ENCODE data around the gene VASN. TPM values are rescaled to one million over a fixed set of nuclear protein-coding genes. Genes with fewer than 3 reads are reported as not detected.
A peak's percentile ranks its signal among the peaks of the same experiment; 100 is the strongest.
"Not testable (repeated sequence)": the region's sequence is repeated elsewhere in the genome, so short reads cannot be mapped to it uniquely, and the experiment has no call there.

The VASN gene
- total RNA-seq, 2 donors from 2014 or later = 14.3 to 22.1 TPM

GRCh38 chr16:4390266-4391260 is 18.9 kb downstream of the VASN start:
- H3K36me3 ChIP-seq (replicated peaks in 1 of 2; ENCODE audit: insufficient read depth in 1 of 2, low read depth in 2 of 2) = no peaks in the 10 kb centered on the region
- TF ChIP-seq POLR2A (IDR thresholded peaks at IDR 0.05) (no peak), CTCF (IDR thresholded peaks at IDR 0.05) (no peak)
- ATAC-seq (no peak), DNase-seq (no peak)
- H3K4me3 ChIP-seq = no peak overlapping the region
- no peaks in the 10 kb centered on the region for H3K27me3 ChIP-seq
- H3K4me1 ChIP-seq = no peaks in the 10 kb centered on the region
- no peaks in the 10 kb centered on the region for H3K9me3 ChIP-seq
- intact Hi-C loops (cut with DNase I) = no loop called here
- 83 to 88% methylated on average over 11 to 18 of the region's 18 CpGs for WGBS, 2 donors
- H3K27ac ChIP-seq = no peak overlapping the region

DNA sequence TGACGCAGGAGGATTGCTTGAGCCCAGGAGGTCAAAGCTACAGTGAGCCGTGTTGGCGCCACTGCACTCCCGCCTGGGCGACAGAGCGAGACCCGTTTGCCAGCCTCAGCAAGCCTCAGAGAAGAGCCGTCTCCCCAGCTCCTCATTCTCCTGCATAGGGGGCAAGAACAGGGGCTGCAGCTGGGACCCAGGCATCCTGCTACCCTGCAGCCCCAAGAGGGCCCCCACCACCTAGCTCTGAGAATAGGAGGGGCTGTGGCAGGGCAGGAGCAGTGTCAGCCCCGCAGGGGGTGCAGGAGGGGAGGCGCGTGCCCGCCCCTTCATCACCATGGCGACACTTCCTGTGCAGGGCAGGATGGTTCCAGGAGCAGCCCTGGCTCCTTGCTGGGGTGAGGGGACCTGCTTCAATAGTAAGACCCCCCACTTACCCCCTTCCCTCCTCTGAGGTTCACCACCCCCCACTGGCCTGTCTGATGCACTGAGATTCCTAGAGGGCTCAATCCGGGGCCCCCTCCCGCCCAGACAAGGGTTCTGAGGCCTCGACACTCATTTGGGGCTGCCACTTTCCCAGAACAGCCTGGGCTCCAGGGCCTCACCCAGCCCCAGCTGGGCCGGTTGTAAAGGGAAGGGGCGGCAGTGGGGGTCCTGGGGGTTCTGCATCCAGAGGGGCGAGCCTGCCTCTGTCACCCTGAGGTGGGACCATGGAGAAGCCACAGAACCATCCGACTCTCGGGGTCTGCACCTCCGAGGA is 20.2 kb downstream of the VASN start:
- Histone ChIP-seq H3K36me3 (replicated peaks in 1 of 2; ENCODE audit: insufficient read depth in 1 of 2, low read depth in 2 of 2) (no peaks in the 10 kb centered on the region), H3K27ac (peak overlapping the region in 1 of 4 donors; percentile 43), H3K4me1 (no peaks in the 10 kb centered on the region), H3K4me3 (no peak overlapping the region), H3K27me3 (no peaks in the 10 kb centered on the region), H3K9me3 (no peaks in the 10 kb centered on the region)
- 89 to 92% methylated on average over 12 to 20 of the region's 22 CpGs for WGBS, 2 donors
- ATAC-seq (no peak), DNase-seq (peak in 1 of 4 donors; percentile 7)
- TF ChIP-seq POLR2A (IDR thresholded peaks at IDR 0.05) (no peak), CTCF (IDR thresholded peaks at IDR 0.05) (no peak)
- intact Hi-C loops (cut with DNase I) = no loop called here

DNA sequence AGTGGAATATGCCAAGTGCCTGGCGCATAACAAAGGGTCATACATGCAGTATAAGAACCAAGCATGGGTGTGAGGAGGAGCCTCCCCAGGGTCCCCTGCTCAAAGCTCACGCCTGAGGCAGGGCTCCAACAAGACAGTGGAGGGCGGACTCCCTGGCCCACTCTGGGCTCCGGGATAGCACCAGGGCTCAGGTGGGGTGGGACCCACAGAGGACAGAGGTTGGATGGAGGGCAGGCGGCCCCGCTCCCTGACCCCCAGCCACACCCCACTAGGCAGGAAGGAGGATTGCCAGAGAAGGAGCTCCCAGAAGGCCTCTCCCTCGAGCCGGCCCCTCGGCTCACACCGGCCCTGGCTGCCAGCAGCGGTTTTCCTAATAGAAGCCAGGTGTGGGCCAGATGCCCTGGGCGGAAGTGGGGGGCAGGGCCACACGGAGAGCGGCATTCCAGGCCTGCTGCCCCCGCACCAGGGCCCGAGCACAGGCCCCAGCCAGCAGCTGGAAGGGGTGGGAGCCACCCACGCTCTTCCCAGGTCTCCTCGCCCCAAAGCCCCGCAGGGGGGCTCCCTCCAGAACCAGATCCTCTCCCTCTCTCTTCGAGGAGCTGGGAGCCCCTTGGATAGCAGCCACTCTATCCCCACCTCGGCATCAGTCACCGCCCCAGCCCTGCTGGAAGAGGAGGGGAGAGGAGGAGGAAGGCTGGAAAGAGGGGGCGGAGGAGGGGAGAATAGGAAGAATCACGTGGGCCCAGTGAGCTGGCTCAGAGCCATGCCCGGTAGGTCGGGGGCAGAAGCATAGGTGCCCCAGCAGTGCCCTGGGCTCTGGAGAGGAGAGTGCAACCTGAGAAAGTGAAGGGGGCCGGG is 21.0 kb downstream of the VASN start:
- peak in 1 of 4 donors; percentile 28 for DNase-seq
- H3K36me3 ChIP-seq (replicated peaks in 1 of 2; ENCODE audit: insufficient read depth in 1 of 2, low read depth in 2 of 2) = no peaks in the 10 kb centered on the region
- intact Hi-C loops (cut with DNase I) = no loop called here
- no peaks in the 10 kb centered on the region for H3K4me1 ChIP-seq
- peak overlapping the region in 2 of 4 donors; percentile 42 to 43 for H3K27ac ChIP-seq
- 63 to 74% methylated on average over 9 to 23 of the region's 27 CpGs for WGBS, 2 donors
- no peaks in the 10 kb centered on the region for H3K9me3 ChIP-seq
- H3K4me3 ChIP-seq = no peak overlapping the region
- H3K27me3 ChIP-seq = no peaks in the 10 kb centered on the region
- ATAC-seq = peak; percentile 39
- TF ChIP-seq POLR2A (IDR thresholded peaks at IDR 0.05) = no peak

- ATAC-seq (no peak), DNase-seq (peak in 1 of 4 donors; percentile 13)
- Histone ChIP-seq H3K27ac (peak overlapping the region in 2 of 4 donors; percentile 42 to 43), H3K27me3 (no peaks in the 10 kb centered on the region), H3K9me3 (no peaks in the 10 kb centered on the region), H3K4me1 (no peaks in the 10 kb centered on the region), H3K36me3 (replicated peaks in 1 of 2; ENCODE audit: insufficient read depth in 1 of 2, low read depth in 2 of 2) (no peaks in the 10 kb centered on the region), H3K4me3 (no peak overlapping the region)
- intact Hi-C loops (cut with DNase I) = no loop called here
- 64 to 79% methylated on average over 5 to 6 of the region's 6 CpGs for WGBS, 2 donors
- no peak for TF ChIP-seq POLR2A (IDR thresholded peaks at IDR 0.05)
- TF ChIP-seq CTCF (IDR thresholded peaks at IDR 0.05) = no peak
Observed at GRCh38 chr16:4393240-4393600, 21.6 kb downstream of the VASN start.

DNA sequence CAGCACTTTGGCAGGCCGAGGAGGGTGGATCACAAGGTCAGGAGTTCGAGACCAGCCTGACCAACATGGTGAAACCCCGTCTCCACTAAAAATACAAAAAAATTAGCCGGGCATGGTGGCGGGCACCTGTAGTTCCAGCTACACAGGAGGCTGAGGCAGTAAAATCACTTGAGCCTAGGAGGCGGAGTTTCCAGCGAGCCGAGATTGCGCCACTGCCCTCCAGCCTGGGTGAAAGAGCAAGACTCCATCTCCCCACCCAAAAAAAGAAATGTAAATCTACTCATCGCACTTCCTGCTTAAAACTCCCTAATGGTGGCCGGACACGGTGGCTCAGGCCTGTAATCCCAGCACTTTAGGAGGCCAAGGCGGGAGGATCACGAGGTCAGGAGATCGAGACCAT is 22.2 kb downstream of the VASN start:
- H3K4me3 ChIP-seq; H3K9me3 ChIP-seq; intact Hi-C loops (cut with DNase I); DNase-seq; H3K27ac ChIP-seq; H3K27me3 ChIP-seq; H3K4me1 ChIP-seq; H3K36me3 ChIP-seq (replicated peaks in 1 of 2; ENCODE audit: insufficient read depth in 1 of 2, low read depth in 2 of 2); ATAC-seq: not testable (repeated sequence)
- 91 to 92% methylated on average over 15 of the region's 15 CpGs for WGBS, 2 donors

All from body of pancreas (tissue), 4 donors.